ENCODE results near the gene DYNLT3.

DNA sequence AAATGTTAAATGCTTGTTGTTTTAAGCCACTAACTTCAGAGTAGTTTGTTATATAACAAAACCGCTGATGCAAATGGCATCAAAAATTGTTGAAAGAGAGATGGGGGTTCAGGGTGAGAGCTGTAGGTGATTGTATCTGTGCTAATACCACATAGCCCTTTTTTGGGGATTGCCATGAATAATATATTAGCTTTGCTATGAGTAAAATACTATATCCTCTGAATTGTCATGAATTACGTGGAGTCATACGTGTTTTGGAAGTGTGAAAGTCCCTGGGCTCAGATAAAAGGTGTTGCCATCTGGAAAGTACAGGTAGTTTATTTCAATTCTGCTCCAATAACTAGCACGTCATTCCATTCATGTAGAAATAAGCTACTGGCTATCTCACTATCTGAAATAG is 30.6 kb downstream of the DYNLT3 start:
- TF ChIP-seq CTCF (IDR thresholded peaks at IDR 0.05; ENCODE audit: insufficient read depth, low read length), result no peak
- TF ChIP-seq REST (IDR thresholded peaks at IDR 0.05; ENCODE audit: insufficient replicate concordance, low read depth), result no peak
- TF ChIP-seq POLR2AphosphoS5 (IDR thresholded peaks at IDR 0.05; ENCODE audit: low read depth), result no peak
- no peak for TF ChIP-seq GABPA (IDR thresholded peaks at IDR 0.05; ENCODE audit: low read depth)
